Peyer's patch (tissue), 4 donors: ENCODE data around the gene SIGLEC5.

Experiments
- CTCF ChIP-seq, 6 experiments: fragments of 450-650 bp in 4 of 6; fragments of 200-600 bp in 2 of 6; sonication (generic) in 1 of 6; IDR thresholded peaks; one replicate each; pipeline ENCODE4 v1.5.1; 2017 to 2019; ENCODE audit warnings: antibody characterized with exemption in 6 of 6, mild to moderate bottlenecking in 3 of 6, moderate library complexity in 1 of 6
- POLR2A ChIP-seq, 2 donors: fragments of 450-650 bp; IDR thresholded peaks; one replicate each; pipeline ENCODE4 v1.5.1; 2017; ENCODE audit warnings: antibody characterized with exemption in 2 of 2, mild to moderate bottlenecking in 2 of 2, moderate library complexity in 2 of 2

GRCh38 chr19:51572908-51573307, 57.3 kb downstream of the SIGLEC5 start:
- TF ChIP-seq CTCF (IDR thresholded peaks at IDR 0.05) (no peak), POLR2A (IDR thresholded peaks at IDR 0.05) (no peak)
